ENCODE measurements around the gene PTPN20. TPM values are rescaled to one million over a fixed set of nuclear protein-coding genes. Genes with fewer than 3 reads are reported as not detected.

The PTPN20 gene
- total RNA-seq, 2 donors from 2014 or later: 2.5 to 10.2 TPM

DNA sequence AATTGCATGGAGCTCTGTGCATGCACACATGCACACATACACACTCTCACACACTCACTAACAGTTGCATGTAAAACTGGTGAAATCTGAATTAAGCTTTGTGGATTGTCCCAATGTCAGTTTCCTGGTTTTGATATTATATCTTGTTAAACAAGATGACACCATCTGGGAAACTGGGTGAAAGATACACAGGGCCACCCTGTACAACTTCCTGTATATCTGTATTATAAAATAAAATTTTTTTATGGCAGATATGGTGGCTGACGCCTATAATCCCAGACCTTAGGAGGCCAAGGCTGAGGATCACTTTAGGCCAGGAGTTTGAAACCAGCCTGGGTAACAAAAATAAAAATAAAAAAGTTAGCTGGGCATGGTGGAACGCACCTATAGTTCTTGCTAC is 87.4 kb downstream of the PTPN20 start:
- H3K27ac ChIP-seq: no peak overlapping the region
- H3K27me3 ChIP-seq (replicated peaks; ENCODE audit: insufficient read depth): no peaks in the 10 kb centered on the region

DNA sequence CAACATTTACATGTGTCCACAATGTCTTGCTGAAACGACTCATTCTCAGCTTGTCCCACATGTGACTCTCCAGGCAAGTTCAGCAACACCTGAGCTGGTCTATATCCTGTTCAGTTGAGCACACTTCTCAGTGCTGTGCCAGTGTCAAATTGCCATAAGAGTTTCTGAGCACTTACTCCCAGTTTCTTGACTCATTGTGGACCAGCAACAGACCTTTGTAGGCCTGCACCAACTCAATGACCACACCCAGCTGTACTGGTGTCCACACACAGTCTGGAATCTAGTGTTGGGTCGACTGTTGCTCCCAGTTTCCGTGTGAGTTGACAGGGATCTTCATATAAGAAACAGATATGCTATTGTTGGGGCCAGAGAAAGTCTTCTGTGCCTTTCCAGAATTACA is 88.0 kb downstream of the PTPN20 start:
- no peak overlapping the region for H3K4me3 ChIP-seq
- WGBS: 51% methylated on average over 3 of the region's 3 CpGs
- no peak overlapping the region for H3K27ac ChIP-seq
- TF ChIP-seq POLR2A (IDR thresholded peaks at IDR 0.05) (no peak), POLR2AphosphoS5 (IDR thresholded peaks at IDR 0.05) (no peak)
- TF ChIP-seq, protein P1, sequence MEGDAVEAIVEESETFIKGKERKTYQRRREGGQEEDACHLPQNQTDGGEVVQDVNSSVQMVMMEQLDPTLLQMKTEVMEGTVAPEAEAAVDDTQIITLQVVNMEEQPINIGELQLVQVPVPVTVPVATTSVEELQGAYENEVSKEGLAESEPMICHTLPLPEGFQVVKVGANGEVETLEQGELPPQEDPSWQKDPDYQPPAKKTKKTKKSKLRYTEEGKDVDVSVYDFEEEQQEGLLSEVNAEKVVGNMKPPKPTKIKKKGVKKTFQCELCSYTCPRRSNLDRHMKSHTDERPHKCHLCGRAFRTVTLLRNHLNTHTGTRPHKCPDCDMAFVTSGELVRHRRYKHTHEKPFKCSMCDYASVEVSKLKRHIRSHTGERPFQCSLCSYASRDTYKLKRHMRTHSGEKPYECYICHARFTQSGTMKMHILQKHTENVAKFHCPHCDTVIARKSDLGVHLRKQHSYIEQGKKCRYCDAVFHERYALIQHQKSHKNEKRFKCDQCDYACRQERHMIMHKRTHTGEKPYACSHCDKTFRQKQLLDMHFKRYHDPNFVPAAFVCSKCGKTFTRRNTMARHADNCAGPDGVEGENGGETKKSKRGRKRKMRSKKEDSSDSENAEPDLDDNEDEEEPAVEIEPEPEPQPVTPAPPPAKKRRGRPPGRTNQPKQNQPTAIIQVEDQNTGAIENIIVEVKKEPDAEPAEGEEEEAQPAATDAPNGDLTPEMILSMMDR (IDR thresholded peaks at IDR 0.05): no peak
- no peak for DNase-seq (ENCODE audit: low spot score)
- no peaks in the 10 kb centered on the region for H3K27me3 ChIP-seq (replicated peaks; ENCODE audit: insufficient read depth)
- H3K36me3 ChIP-seq: no peaks in the 10 kb centered on the region
- no peaks in the 10 kb centered on the region for H3K9me3 ChIP-seq
- intact Hi-C loops (cut with DNase I): no loop called here
- no peaks in the 10 kb centered on the region for H3K4me1 ChIP-seq (replicated peaks)

More for the DNA sequence above, 87.4 kb downstream of the PTPN20 start:
- intact Hi-C loops (cut with DNase I): no loop called here
- H3K4me3 ChIP-seq: no peak overlapping the region
- TF ChIP-seq POLR2AphosphoS5 (IDR thresholded peaks at IDR 0.05) (no peak), POLR2A (IDR thresholded peaks at IDR 0.05) (no peak)
- TF ChIP-seq, protein P1 (IDR thresholded peaks at IDR 0.05): no peak
- DNase-seq (ENCODE audit: low spot score): no peak
- no peaks in the 10 kb centered on the region for H3K4me1 ChIP-seq (replicated peaks)
- H3K9me3 ChIP-seq: no peaks in the 10 kb centered on the region
- H3K36me3 ChIP-seq: no peaks in the 10 kb centered on the region
- WGBS: 87% methylated on average over 2 of the region's 2 CpGs

DNA sequence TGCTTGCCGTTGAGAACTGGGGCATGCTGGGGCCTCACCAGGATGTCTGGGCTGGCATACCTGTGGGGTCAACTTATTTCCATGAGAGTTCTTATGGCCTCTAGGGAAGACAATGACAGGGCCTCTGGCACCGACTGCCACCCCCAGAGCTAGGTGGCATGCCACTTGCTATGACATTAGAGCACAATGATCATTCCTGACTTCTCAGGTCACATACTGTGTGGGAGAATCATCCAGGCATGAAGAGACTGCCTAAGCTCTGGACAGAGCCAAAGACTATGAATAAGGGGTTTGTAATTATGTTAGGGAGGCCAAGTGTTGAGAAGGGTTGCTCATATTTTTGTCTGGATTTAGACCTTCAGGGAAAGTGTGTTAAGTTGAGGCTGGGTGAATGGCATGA is 97.5 kb downstream of the PTPN20 start:
- H3K4me1 ChIP-seq (replicated peaks): no peaks in the 10 kb centered on the region
- H3K27ac ChIP-seq: no peak overlapping the region
- WGBS: 47% methylated on average over 2 of the region's 2 CpGs
- intact Hi-C loops (cut with DNase I): no loop called here
- TF ChIP-seq POLR2A (IDR thresholded peaks at IDR 0.05) (no peak), POLR2AphosphoS5 (IDR thresholded peaks at IDR 0.05) (no peak)
- TF ChIP-seq, protein P1 (IDR thresholded peaks at IDR 0.05): no peak
- no peaks in the 10 kb centered on the region for H3K27me3 ChIP-seq (replicated peaks; ENCODE audit: insufficient read depth)
- DNase-seq (ENCODE audit: low spot score): no peak
- H3K36me3 ChIP-seq: no peaks in the 10 kb centered on the region
- no peaks in the 10 kb centered on the region for H3K9me3 ChIP-seq
- no peak overlapping the region for H3K4me3 ChIP-seq

DNA sequence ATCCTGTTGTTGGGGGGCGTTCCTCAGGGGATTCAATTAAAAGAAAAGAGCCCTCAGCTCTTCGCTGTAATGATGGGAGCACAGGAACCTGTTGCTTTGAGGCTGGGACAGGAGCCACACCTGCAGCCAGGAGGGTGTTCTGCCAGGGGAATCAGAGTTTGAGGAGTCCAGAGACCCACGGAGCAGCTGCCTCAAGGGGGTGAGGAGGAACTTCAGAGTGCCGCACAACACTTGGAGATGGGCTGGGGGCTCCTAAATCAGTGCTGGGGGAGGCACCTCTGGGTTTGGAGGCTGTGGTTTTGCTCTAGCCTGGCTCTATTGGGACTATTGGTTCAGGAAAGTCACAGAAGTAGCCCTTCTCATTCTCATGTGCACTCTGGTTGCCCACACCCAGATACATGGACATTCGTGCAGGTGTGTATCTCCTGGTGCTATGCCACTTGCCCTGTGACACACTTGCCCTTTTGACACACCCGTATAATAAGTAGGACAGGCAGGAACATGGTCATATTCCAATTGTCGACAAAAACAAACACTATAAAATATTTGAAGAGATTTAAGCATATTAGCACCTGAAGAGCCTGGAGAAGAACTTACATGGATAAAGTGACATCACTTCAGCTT is 98.1 kb downstream of the PTPN20 start:
- TF ChIP-seq, protein P1 (IDR thresholded peaks at IDR 0.05): no peak
- TF ChIP-seq POLR2A (IDR thresholded peaks at IDR 0.05) (no peak), POLR2AphosphoS5 (IDR thresholded peaks at IDR 0.05) (no peak)
- DNase-seq (ENCODE audit: low spot score): no peak
- Histone ChIP-seq H3K4me3 (no peak overlapping the region), H3K36me3 (no peaks in the 10 kb centered on the region), H3K9me3 (no peaks in the 10 kb centered on the region), H3K27ac (no peak overlapping the region), H3K4me1 (replicated peaks) (no peaks in the 10 kb centered on the region), H3K27me3 (replicated peaks; ENCODE audit: insufficient read depth) (no peaks in the 10 kb centered on the region)
- WGBS: 63% methylated on average over 7 of the region's 7 CpGs
- intact Hi-C loops (cut with DNase I): no loop called here

DNA sequence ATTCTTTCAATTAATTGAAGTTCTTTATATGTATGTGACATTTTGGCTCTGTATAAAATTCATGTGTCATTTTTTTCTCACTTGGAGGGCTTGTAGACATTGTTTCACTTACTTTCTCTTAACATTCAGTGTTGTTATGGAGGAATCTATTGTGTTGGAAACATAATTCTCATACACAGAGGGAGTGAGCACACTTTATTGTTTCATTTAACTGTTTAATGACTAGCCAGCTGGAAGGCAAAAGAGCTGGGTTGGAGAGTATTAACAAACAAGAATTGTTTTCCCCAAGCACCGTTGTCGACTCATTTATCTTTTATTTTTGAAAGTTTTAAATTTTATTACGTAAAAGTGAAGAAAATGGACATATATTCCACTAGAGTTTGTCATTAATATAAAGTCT is 98.8 kb downstream of the PTPN20 start:
- TF ChIP-seq POLR2A (IDR thresholded peaks at IDR 0.05) (no peak), POLR2AphosphoS5 (IDR thresholded peaks at IDR 0.05) (no peak)
- TF ChIP-seq, protein P1 (IDR thresholded peaks at IDR 0.05): no peak
- 83% methylated on average over 3 of the region's 3 CpGs for WGBS
- Histone ChIP-seq H3K9me3 (no peaks in the 10 kb centered on the region), H3K4me3 (no peak overlapping the region), H3K27ac (no peak overlapping the region), H3K27me3 (replicated peaks; ENCODE audit: insufficient read depth) (no peaks in the 10 kb centered on the region), H3K4me1 (replicated peaks) (no peaks in the 10 kb centered on the region), H3K36me3 (no peaks in the 10 kb centered on the region)
- DNase-seq (ENCODE audit: low spot score): no peak
- intact Hi-C loops (cut with DNase I): no loop called here

Measured in prostate gland (tissue), 2 donors.